Stimulated activated naive CD8-positive, alpha-beta T cell treated with anti-CD3 and anti-CD28 coated beads, Interleukin-15, Interleukin-2, amounts not matched to agents 100 ng/mL and 50 ng/mL, for 24 hours (primary cell): ENCODE data around the gene SEC22B.
"Not testable (repeated sequence)": the region's sequence is repeated elsewhere in the genome, so short reads cannot be mapped to it uniquely, and the experiment has no call there.

Source experiments
- H3K27ac Mint-ChIP-seq: one replicate; pipeline ENCODE4 v1.8.0; 2021; ENCODE audit warnings: mild to moderate bottlenecking, mixed read lengths
- H3K27me3 Mint-ChIP-seq: one replicate; pipeline ENCODE4 v1.8.0; 2021; ENCODE audit warnings: mixed read lengths
- H3K36me3 Mint-ChIP-seq: one replicate; pipeline ENCODE4 v1.8.0; 2021; ENCODE audit warnings: low read depth, mixed read lengths
- H3K4me1 Mint-ChIP-seq: one replicate; pipeline ENCODE4 v1.8.0; 2021; ENCODE audit warnings: low read depth, mixed read lengths
- H3K4me3 Mint-ChIP-seq: one replicate; pipeline ENCODE4 v1.8.0; 2021; ENCODE audit warnings: mild to moderate bottlenecking, mixed read lengths
- H3K9me3 Mint-ChIP-seq: one replicate; pipeline ENCODE4 v1.8.0; 2021; ENCODE audit warnings: mixed read lengths

Gene SEC22B

GRCh38 chr1:120132406-120132763 is 43.9 kb downstream of the SEC22B start:
- not testable (repeated sequence) for H3K27ac Mint-ChIP-seq, H3K36me3 Mint-ChIP-seq

DNA sequence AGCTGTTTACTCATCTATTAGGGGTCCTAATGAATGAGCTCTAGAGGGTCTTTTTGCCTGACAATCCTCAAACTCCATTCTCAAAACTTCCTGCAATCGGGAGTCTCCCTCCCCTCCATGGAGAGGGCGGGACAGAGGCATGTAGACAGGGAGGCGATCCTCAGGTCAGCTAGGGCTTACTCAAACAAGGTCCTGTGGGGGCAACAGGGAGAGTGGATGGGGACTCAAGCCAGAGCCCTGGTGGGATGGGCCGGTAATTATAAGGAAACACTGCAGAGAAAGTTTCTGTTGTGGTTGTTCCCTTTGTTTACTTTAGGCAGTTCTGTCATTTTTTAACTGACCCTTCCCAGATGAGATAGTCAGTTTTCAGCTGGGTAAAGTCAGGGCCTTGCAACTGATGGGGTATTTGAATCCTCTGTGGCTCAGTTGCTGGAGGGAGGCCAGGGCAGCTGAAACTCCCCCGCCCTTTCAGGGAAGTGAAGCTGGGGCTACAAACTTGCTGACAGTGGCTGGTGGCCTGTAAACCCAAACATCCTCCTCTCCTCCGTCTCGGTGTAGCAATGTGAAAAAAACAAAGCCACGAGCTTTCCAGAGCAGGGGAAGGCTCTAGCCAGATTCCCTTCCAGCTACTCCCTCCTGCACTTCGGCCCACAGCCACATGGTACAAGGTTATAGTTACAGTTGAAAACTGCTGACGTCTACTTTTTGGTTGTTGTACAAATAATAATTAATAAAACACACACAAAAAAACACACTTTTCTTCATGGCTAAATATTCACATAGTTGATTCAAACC is 44.5 kb downstream of the SEC22B start:
- H3K27ac Mint-ChIP-seq, H3K36me3 Mint-ChIP-seq, H3K9me3 Mint-ChIP-seq, H3K27me3 Mint-ChIP-seq, H3K4me3 Mint-ChIP-seq, H3K4me1 Mint-ChIP-seq: not testable (repeated sequence)

More at GRCh38 chr1:120132406-120132763, 43.9 kb downstream of the SEC22B start:
- not testable (repeated sequence) for H3K9me3 Mint-ChIP-seq, H3K27me3 Mint-ChIP-seq, H3K4me1 Mint-ChIP-seq, H3K4me3 Mint-ChIP-seq

- not testable (repeated sequence) for H3K4me3 Mint-ChIP-seq, H3K9me3 Mint-ChIP-seq, H3K27me3 Mint-ChIP-seq, H3K27ac Mint-ChIP-seq, H3K36me3 Mint-ChIP-seq
- peaks cover 23% of the 10 kb centered on the region for H3K4me1 Mint-ChIP-seq
These were observed 48.4 kb downstream of the SEC22B start for GRCh38 chr1:120127921-120128320.

GRCh38 chr1:120126216-120126615 is 50.1 kb downstream of the SEC22B start:
- peaks cover 23% of the 10 kb centered on the region for H3K4me1 Mint-ChIP-seq
- H3K4me3 Mint-ChIP-seq, H3K36me3 Mint-ChIP-seq: not testable (repeated sequence)

DNA sequence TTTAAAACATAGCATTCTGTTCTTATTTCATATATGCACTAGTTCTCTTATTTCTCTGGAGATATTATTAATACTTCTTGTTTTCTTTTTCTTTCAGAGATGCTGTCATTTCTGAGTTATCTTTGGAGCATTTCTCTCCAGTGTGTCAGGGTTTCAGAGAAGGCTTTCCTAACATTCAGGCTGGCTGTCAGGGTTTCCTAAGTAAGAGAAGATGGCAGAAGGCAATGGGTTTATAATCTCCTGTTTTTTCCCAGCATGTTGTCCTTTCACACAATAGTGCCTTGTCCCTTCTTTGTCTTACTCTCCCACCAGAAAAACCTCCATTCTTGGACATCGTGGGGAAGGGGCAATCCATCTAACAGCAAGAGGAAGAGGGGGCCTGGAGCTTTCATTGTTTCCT is 51.7 kb downstream of the SEC22B start:
- not testable (repeated sequence) for H3K36me3 Mint-ChIP-seq, H3K4me3 Mint-ChIP-seq

More at GRCh38 chr1:120126216-120126615, 50.1 kb downstream of the SEC22B start:
- not testable (repeated sequence) for H3K9me3 Mint-ChIP-seq, H3K27me3 Mint-ChIP-seq, H3K27ac Mint-ChIP-seq

GRCh38 chr1:120123813-120124510 is 52.4 kb downstream of the SEC22B start:
- H3K27me3 Mint-ChIP-seq, H3K27ac Mint-ChIP-seq, H3K9me3 Mint-ChIP-seq, H3K36me3 Mint-ChIP-seq, H3K4me3 Mint-ChIP-seq: not testable (repeated sequence)
- H3K4me1 Mint-ChIP-seq = peaks cover 23% of the 10 kb centered on the region

More for the DNA sequence above, 51.7 kb downstream of the SEC22B start:
- peaks cover 23% of the 10 kb centered on the region for H3K4me1 Mint-ChIP-seq
- not testable (repeated sequence) for H3K27me3 Mint-ChIP-seq, H3K9me3 Mint-ChIP-seq, H3K27ac Mint-ChIP-seq

DNA sequence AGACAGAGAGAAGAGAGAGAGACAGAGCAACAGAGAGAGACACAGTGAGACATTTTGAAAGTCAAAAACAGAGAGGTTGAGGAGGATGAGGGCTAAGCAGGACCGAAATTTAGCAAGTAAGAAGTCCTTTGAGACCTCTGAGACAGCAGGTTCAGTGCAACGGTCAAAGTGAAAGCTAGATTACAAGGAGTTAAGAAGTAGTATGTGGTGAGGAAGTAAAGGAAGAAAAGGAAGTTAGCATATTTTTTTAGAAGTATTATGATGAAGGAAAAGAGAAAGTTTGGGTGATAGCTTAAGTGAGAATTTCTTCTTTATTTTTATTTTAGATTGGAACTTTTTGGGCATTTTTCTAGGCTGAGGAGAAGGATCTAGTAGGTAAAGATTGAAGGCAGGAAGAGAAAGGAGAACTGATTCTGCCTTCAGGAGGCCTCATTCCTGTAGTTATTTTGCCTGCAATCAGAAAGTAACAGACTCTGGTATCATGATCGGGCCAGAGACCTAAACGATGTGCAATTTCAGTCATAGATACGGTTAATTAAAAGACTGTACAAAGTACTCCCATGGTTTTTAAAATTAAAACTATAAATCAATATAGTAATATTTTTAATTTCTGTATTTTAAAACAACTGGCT is 53.9 kb downstream of the SEC22B start:
- Mint-ChIP-seq H3K4me1 (peaks cover 28% of the 10 kb centered on the region), H3K27ac (peak overlapping the region; percentile 6)
- H3K27me3 Mint-ChIP-seq, H3K36me3 Mint-ChIP-seq, H3K9me3 Mint-ChIP-seq, H3K4me3 Mint-ChIP-seq: not testable (repeated sequence)

GRCh38 chr1:120121830-120122229 is 54.5 kb downstream of the SEC22B start:
- H3K9me3 Mint-ChIP-seq, H3K4me3 Mint-ChIP-seq, H3K36me3 Mint-ChIP-seq, H3K27me3 Mint-ChIP-seq, H3K27ac Mint-ChIP-seq: not testable (repeated sequence)
- peaks cover 28% of the 10 kb centered on the region for H3K4me1 Mint-ChIP-seq

- not testable (repeated sequence) for H3K9me3 Mint-ChIP-seq, H3K4me3 Mint-ChIP-seq, H3K27ac Mint-ChIP-seq, H3K36me3 Mint-ChIP-seq, H3K27me3 Mint-ChIP-seq
- peaks cover 28% of the 10 kb centered on the region for H3K4me1 Mint-ChIP-seq
These were observed 55.8 kb downstream of the SEC22B start for GRCh38 chr1:120120525-120120924.

- not testable (repeated sequence) for H3K4me3 Mint-ChIP-seq, H3K36me3 Mint-ChIP-seq, H3K27me3 Mint-ChIP-seq, H3K4me1 Mint-ChIP-seq, H3K27ac Mint-ChIP-seq, H3K9me3 Mint-ChIP-seq
These were observed 58.7 kb downstream of the SEC22B start for GRCh38 chr1:120117371-120118177.

- H3K4me1 Mint-ChIP-seq, H3K27me3 Mint-ChIP-seq, H3K36me3 Mint-ChIP-seq, H3K9me3 Mint-ChIP-seq, H3K27ac Mint-ChIP-seq, H3K4me3 Mint-ChIP-seq: not testable (repeated sequence)
These were observed 60.2 kb downstream of the SEC22B start for GRCh38 chr1:120116094-120116493.

DNA sequence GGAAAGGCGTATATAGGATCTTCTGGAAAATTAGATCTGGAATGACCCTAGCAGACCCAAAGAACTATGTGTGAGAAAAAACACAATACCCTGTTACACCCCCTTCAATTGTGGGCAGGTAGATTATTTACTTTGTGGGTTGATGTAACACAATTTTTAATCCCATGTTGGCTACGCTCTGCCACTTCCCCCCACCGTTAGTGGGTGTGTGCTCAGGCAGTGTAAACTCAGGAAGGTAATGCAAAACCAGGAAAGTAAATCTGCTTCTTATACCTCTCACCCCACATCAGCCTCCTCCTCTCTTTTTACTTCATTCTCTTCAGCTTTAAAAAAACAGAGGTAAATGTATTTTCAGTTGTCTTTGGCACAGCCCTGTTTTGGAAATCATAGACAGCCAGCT is 63.2 kb downstream of the SEC22B start:
- H3K9me3 Mint-ChIP-seq, H3K36me3 Mint-ChIP-seq, H3K4me3 Mint-ChIP-seq, H3K4me1 Mint-ChIP-seq, H3K27ac Mint-ChIP-seq, H3K27me3 Mint-ChIP-seq: not testable (repeated sequence)

DNA sequence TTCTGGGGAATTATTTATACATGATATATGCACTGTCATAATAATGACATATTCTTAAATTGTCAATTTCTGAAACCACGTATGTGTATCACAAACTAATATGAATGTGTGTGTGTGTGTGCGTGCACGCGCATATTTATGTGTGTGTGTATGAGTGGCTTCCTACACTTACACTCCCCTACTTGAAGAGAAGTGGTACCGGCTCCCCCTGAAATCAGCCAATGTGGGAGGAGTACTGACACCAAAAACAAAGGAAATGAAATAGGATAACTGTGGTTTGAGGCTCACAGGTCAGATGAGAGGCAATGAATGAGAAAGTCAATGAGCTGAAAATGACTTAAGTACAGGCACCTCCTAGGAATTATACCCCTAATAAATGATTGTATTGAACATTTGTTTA is 64.1 kb downstream of the SEC22B start:
- not testable (repeated sequence) for H3K9me3 Mint-ChIP-seq, H3K4me1 Mint-ChIP-seq, H3K4me3 Mint-ChIP-seq, H3K27me3 Mint-ChIP-seq, H3K27ac Mint-ChIP-seq, H3K36me3 Mint-ChIP-seq

GRCh38 chr1:120111771-120112170 is 64.5 kb downstream of the SEC22B start:
- not testable (repeated sequence) for H3K27ac Mint-ChIP-seq, H3K27me3 Mint-ChIP-seq, H3K4me3 Mint-ChIP-seq, H3K9me3 Mint-ChIP-seq, H3K4me1 Mint-ChIP-seq, H3K36me3 Mint-ChIP-seq

DNA sequence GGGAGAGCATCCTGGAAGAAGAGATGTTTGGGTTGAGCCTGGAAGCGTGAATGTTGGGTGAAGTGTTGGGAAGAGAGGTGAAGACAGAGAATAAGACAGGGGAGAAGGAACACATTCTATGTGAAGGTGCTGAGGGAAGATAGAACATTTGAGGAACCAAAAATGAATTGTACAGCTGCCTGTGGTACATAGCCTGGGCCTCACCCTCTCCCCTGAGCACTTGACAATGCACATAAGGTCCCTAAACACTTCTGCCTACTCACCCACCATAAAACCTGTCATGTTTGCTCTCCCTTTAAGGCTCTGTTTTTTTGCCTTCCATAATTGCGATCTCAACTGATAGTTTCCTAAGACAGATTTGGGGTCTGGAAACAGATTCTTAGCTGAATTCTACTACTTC is 65.3 kb downstream of the SEC22B start:
- not testable (repeated sequence) for H3K4me1 Mint-ChIP-seq, H3K4me3 Mint-ChIP-seq, H3K9me3 Mint-ChIP-seq, H3K27ac Mint-ChIP-seq, H3K27me3 Mint-ChIP-seq, H3K36me3 Mint-ChIP-seq
